ENCODE results near the gene ANXA3.

Gene ANXA3

DNA sequence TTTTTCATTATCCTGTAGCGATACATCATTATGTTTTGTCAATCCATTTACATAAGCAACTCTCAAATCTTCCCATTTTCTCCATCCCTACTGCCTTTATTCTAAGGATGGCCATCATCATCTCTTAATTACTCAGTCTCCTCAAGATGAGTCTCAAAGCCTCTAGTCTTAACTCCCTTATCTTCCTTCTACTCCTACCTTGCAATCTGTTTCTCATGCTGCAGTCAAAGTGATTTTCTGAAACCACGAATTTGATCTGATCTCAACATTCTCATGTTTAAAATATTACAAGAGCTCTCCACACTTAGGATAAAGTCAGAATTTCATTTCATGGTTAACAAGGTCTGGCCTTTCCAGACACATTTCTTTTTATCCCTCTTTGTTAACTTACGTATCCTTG, 51.8 kb downstream of the ANXA3 start:
- H3K36me3 ChIP-seq (ENCODE audit: control insufficient read depth, low read depth, low read length): peaks cover 4% of the 10 kb centered on the region
- no peaks in the 10 kb centered on the region for H3K27me3 ChIP-seq (ENCODE audit: control insufficient read depth, insufficient read depth, low read length)
- no peak overlapping the region for H3K27ac ChIP-seq (ENCODE audit: low read length)

DNA sequence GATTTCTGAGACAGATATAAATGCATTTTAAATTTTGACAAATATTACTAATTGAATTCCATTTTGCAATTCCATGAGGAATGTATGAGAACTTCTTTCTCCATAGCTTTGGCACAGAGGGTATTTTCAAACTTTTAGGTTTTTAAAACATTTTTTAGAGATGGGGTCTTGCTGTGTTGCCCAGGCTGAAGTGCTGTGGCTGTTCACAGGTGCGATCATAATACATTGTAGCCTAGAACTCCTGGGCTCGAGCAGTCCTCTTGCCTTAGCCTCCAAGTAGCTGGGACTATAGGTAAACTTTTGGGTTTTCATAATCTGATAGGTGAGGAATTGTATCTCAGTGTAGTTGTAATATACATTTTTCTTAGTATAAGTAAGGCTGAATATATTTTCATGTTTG, 53.4 kb downstream of the ANXA3 start:
- no peaks in the 10 kb centered on the region for H3K9me3 ChIP-seq (ENCODE audit: control insufficient read depth, low read depth, low read length)
- H3K4me1 ChIP-seq (ENCODE audit: control insufficient read depth, low read depth, low read length): no peaks in the 10 kb centered on the region
- no peaks in the 10 kb centered on the region for H3K27me3 ChIP-seq (ENCODE audit: control insufficient read depth, insufficient read depth, low read length)
- no peak overlapping the region for H3K4me3 ChIP-seq (ENCODE audit: low read length)
- H3K27ac ChIP-seq (ENCODE audit: low read length): no peak overlapping the region
- H3K9ac ChIP-seq (ENCODE audit: low read length): no peak overlapping the region
- H3K36me3 ChIP-seq (ENCODE audit: control insufficient read depth, low read depth, low read length): peaks cover 3% of the 10 kb centered on the region

More for the DNA sequence above, 51.8 kb downstream of the ANXA3 start:
- no peak overlapping the region for H3K9ac ChIP-seq (ENCODE audit: low read length)
- H3K4me1 ChIP-seq (ENCODE audit: control insufficient read depth, low read depth, low read length): no peaks in the 10 kb centered on the region
- no peaks in the 10 kb centered on the region for H3K9me3 ChIP-seq (ENCODE audit: control insufficient read depth, low read depth, low read length)
- H3K4me3 ChIP-seq (ENCODE audit: low read length): no peak overlapping the region

DNA sequence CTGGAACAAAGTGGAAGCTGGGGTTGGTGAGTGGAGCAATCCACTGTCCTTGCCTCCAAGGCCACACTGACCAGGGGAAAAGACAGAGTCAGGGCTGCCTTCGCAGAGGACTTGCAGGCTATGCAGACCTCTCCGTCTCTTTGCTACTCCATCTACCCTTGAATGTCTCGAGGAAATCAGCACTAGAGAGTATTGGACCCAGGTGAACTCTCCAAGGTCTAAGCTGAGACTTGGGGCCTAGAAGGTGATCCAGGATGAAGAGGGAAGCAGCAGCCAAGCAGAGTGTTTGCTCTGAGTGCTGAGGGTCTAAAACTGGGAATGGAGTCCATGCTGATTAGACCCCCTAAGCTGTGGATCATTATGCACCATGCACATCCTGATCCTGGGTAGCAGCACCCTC, 54.5 kb downstream of the ANXA3 start:
- no peaks in the 10 kb centered on the region for H3K4me1 ChIP-seq (ENCODE audit: control insufficient read depth, low read depth, low read length)
- no peak overlapping the region for H3K9ac ChIP-seq (ENCODE audit: low read length)
- H3K4me3 ChIP-seq (ENCODE audit: low read length): no peak overlapping the region
- no peak overlapping the region for H3K27ac ChIP-seq (ENCODE audit: low read length)
- no peaks in the 10 kb centered on the region for H3K36me3 ChIP-seq (ENCODE audit: control insufficient read depth, low read depth, low read length)
- no peaks in the 10 kb centered on the region for H3K27me3 ChIP-seq (ENCODE audit: control insufficient read depth, insufficient read depth, low read length)
- H3K9me3 ChIP-seq (ENCODE audit: control insufficient read depth, low read depth, low read length): no peaks in the 10 kb centered on the region

DNA sequence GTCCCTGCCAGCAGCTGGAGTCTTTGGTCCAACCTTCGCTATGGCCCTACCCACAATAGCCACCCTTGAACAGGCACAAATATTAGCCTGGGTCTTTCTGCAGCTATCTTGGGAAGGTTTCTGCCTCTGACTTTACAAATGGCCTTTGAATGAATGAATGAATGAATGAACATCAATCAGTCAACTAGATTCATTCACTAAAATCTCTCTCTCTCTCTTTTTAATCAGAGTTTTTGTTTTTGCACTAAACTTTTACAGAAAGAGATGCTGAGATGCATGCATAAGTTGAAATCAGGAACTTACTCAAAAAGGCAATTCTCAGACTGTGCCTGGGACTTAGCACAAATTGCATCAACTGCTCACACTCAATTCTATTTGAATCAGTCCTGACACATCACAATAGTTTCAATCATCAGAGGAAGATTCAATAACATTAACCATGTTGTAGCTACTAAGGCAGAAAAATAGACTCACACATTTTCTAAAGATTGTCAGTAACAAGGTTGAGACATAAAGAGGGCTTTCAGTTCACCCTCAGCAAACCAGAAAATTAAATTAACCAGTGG, 55.0 kb downstream of the ANXA3 start:
- no peaks in the 10 kb centered on the region for H3K36me3 ChIP-seq (ENCODE audit: control insufficient read depth, low read depth, low read length)
- H3K4me3 ChIP-seq (ENCODE audit: low read length): no peak overlapping the region
- H3K27me3 ChIP-seq (ENCODE audit: control insufficient read depth, insufficient read depth, low read length): no peaks in the 10 kb centered on the region
- no peaks in the 10 kb centered on the region for H3K9me3 ChIP-seq (ENCODE audit: control insufficient read depth, low read depth, low read length)
- no peak overlapping the region for H3K9ac ChIP-seq (ENCODE audit: low read length)
- H3K4me1 ChIP-seq (ENCODE audit: control insufficient read depth, low read depth, low read length): no peaks in the 10 kb centered on the region
- H3K27ac ChIP-seq (ENCODE audit: low read length): no peak overlapping the region

DNA sequence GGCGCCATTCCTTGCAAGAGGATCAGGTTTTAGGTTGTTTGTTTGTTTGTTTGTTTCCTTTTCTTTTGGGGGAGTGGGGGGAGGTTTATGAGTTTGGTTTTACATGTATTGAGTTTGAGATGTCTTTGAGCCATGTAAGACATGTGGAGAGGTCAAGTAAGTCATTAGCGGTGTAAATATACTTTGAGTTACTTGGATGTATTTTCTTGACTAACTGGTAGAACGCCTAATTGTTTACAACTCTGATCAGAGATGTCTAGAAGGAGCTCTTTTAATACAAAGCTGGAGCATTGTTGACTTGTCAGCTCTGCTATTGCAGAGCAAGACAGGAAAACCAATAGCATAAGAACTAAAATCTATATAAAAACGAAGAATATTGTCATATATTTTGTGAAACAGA, 57.1 kb downstream of the ANXA3 start:
- H3K36me3 ChIP-seq (ENCODE audit: control insufficient read depth, low read depth, low read length): no peaks in the 10 kb centered on the region
- H3K27me3 ChIP-seq (ENCODE audit: control insufficient read depth, insufficient read depth, low read length): no peaks in the 10 kb centered on the region
- no peak overlapping the region for H3K9ac ChIP-seq (ENCODE audit: low read length)
- H3K27ac ChIP-seq (ENCODE audit: low read length): no peak overlapping the region
- H3K4me1 ChIP-seq (ENCODE audit: control insufficient read depth, low read depth, low read length): no peaks in the 10 kb centered on the region
- no peaks in the 10 kb centered on the region for H3K9me3 ChIP-seq (ENCODE audit: control insufficient read depth, low read depth, low read length)
- no peak overlapping the region for H3K4me3 ChIP-seq (ENCODE audit: low read length)

DNA sequence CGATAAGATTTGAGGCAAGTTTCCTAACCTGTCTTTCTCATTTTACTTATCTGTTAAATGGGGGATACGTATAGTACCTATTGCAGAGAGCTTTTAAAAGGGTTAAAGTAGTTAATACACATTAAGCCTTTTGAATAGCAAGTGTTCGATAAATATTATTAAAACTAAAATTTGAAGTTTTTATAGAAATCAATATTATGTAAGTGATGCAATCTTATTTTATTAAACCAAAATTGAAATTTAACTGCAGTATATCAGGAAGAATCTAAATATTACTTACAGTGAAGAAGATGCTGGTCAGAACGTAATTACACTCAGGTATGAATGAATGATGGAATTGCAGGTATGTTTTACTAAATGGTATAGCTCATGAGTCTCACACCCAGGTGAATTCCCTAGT, 58.0 kb downstream of the ANXA3 start:
- Histone ChIP-seq H3K4me1 (ENCODE audit: control insufficient read depth, low read depth, low read length) (no peaks in the 10 kb centered on the region), H3K4me3 (ENCODE audit: low read length) (no peak overlapping the region), H3K27ac (ENCODE audit: low read length) (no peak overlapping the region), H3K36me3 (ENCODE audit: control insufficient read depth, low read depth, low read length) (no peaks in the 10 kb centered on the region), H3K9ac (ENCODE audit: low read length) (no peak overlapping the region), H3K9me3 (ENCODE audit: control insufficient read depth, low read depth, low read length) (no peaks in the 10 kb centered on the region), H3K27me3 (ENCODE audit: control insufficient read depth, insufficient read depth, low read length) (no peaks in the 10 kb centered on the region)

DNA sequence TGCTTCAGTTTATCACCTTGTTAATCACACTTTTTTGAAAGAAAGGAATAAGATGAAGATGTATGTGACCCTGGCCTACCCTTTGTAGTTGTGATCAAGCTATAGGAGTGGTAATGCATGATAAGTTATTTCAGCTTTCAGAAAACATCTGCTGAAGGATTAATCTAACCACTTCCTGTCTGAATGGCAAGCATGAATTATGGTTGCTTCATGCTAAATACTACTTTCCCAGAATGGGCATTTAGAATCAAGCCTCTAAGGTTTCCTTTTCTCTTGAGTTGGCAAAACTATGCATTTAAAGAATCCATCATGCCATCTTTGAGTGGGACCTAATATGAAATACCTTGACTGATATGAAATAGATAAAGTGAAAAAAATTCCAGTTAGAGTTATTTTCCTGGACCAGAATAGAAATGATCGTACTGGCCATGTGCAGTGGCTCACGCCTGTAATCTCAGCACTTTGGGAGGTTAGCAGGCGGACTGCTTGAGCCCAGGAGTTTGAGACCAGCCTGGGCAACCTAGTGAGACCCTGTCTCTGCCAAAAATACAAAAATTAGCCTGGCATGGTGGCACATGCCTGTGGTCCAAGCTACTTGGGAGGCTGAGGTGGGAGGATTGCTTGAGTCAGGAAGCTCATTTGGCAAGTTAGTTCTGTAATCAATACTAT, 59.1 kb downstream of the ANXA3 start:
- H3K27ac ChIP-seq (ENCODE audit: low read length): no peak overlapping the region
- no peak overlapping the region for H3K4me3 ChIP-seq (ENCODE audit: low read length)
- no peaks in the 10 kb centered on the region for H3K4me1 ChIP-seq (ENCODE audit: control insufficient read depth, low read depth, low read length)
- no peaks in the 10 kb centered on the region for H3K36me3 ChIP-seq (ENCODE audit: control insufficient read depth, low read depth, low read length)
- H3K9me3 ChIP-seq (ENCODE audit: control insufficient read depth, low read depth, low read length): no peaks in the 10 kb centered on the region
- no peak overlapping the region for H3K9ac ChIP-seq (ENCODE audit: low read length)
- no peaks in the 10 kb centered on the region for H3K27me3 ChIP-seq (ENCODE audit: control insufficient read depth, insufficient read depth, low read length)

DNA sequence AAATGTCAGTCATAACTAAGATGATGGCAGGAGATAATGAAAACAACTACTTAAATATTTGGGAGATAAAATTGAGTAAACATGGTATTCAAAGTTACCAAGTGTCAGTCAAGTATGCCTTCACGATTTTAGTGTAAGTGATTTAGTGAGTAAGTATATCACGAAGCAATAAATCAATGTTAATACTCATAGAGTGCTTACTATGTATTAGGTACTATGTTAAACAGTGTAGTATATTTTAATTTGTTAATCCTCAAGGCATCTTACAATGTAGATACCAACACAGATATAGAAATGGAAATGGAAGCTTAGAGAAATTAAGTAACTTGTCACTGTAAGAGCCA, 59.6 kb downstream of the ANXA3 start:
- no peaks in the 10 kb centered on the region for H3K4me1 ChIP-seq (ENCODE audit: control insufficient read depth, low read depth, low read length)
- H3K27me3 ChIP-seq (ENCODE audit: control insufficient read depth, insufficient read depth, low read length): no peaks in the 10 kb centered on the region
- no peaks in the 10 kb centered on the region for H3K9me3 ChIP-seq (ENCODE audit: control insufficient read depth, low read depth, low read length)
- no peaks in the 10 kb centered on the region for H3K36me3 ChIP-seq (ENCODE audit: control insufficient read depth, low read depth, low read length)
- no peak overlapping the region for H3K9ac ChIP-seq (ENCODE audit: low read length)
- H3K27ac ChIP-seq (ENCODE audit: low read length): no peak overlapping the region
- no peak overlapping the region for H3K4me3 ChIP-seq (ENCODE audit: low read length)

DNA sequence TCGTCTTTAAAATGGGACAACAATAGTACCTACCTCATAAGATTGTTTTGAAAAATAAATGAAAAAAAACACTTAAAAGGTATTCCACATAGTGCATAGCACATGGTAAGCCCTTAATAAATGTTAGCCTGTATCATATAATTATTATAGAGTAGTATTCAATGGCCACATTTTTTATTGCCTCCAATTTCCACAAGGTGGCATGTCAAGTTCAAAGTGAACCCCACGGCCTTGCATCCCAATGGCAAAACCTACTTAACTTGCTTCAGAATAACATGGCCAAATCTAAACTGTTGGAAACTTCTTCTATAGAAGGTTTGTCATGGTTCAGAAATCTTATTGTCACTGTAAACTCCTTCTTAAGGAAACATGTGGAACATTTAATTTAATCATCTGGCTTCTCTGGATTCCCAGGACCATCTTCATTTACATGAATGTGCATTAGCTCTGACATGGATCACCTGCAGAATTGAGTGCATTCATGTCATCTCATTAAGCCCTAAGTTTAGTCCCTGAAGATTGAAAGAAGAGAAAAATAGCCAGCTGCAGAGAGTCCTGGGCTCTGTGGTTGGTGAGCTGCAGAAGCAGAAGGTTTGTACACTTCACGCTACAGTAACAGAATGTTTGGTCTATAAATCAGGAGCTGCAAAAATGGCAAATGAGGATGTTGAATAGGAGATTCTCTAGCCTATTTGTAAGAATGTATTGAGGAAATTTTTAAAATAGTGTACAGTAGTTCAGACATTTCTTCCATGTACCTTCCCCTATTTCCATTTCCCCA, 61.0 kb downstream of the ANXA3 start:
- Histone ChIP-seq H3K4me1 (ENCODE audit: control insufficient read depth, low read depth, low read length) (no peaks in the 10 kb centered on the region), H3K9me3 (ENCODE audit: control insufficient read depth, low read depth, low read length) (no peaks in the 10 kb centered on the region), H3K36me3 (ENCODE audit: control insufficient read depth, low read depth, low read length) (no peaks in the 10 kb centered on the region), H3K27me3 (ENCODE audit: control insufficient read depth, insufficient read depth, low read length) (no peaks in the 10 kb centered on the region), H3K4me3 (ENCODE audit: low read length) (no peak overlapping the region), H3K9ac (ENCODE audit: low read length) (no peak overlapping the region), H3K27ac (ENCODE audit: low read length) (no peak overlapping the region)

DNA sequence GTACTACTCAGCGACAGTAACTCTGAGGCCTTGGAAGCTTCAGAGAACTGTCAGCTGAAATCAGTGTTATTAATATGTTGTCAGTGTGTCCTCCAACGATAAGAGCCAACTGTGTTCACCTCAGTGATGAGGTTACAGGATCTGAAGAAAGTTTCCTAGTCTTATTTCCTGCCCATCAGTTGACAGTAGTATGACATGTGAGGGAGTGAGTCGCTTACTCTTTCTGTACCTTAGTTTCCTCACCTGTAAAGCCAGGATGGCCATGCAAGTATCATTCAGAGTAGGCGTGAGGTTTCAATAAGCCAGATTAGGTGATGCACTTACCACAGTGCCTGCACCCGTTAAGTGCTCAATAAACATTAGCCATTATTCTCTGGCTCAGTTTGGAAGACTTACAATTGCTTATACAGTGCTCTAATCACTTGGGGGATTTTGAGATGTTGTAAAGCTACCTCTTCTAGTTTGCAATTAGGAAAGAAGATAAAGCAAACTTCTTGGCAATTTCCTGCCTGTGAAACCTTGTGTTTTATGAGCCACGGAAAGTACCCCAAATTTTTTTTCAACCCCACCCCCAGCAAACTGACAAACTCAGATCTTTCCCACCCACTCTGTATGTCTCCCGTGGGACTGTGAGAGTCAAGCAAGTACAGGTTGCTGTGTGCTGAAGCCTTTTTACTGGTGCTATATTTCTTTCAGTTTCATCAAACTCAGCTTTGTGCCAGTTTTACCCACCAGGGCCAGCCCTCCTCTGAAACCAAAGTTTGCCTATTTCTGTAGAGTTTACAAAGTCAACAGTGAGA, 62.2 kb downstream of the ANXA3 start:
- Histone ChIP-seq H3K9me3 (ENCODE audit: control insufficient read depth, low read depth, low read length) (no peaks in the 10 kb centered on the region), H3K9ac (ENCODE audit: low read length) (no peak overlapping the region), H3K27ac (ENCODE audit: low read length) (no peak overlapping the region), H3K36me3 (ENCODE audit: control insufficient read depth, low read depth, low read length) (no peaks in the 10 kb centered on the region), H3K27me3 (ENCODE audit: control insufficient read depth, insufficient read depth, low read length) (no peaks in the 10 kb centered on the region), H3K4me3 (ENCODE audit: low read length) (no peak overlapping the region), H3K4me1 (ENCODE audit: control insufficient read depth, low read depth, low read length) (no peaks in the 10 kb centered on the region)

DNA sequence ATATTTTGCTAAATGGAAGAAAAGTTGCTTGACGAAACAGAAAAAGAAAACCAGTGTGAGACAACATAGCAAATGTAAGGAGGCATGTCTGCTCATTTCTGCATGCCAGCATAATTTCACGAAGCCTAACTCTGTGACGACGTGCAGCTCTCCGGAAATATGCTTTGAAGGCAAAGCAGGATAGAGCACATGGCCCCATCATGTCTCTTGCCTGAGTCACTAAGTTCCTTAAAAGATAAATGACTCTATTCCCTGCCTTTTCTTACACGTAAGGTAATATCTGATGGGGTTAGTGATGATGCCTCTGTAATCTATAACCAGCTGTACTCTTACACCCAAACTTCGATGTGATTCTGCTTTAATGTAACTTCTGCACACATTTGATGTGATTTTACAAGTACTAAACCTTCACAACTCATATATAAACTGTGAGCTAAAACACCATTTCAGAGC, 64.5 kb downstream of the ANXA3 start:
- Histone ChIP-seq H3K36me3 (ENCODE audit: control insufficient read depth, low read depth, low read length) (no peaks in the 10 kb centered on the region), H3K9me3 (ENCODE audit: control insufficient read depth, low read depth, low read length) (no peaks in the 10 kb centered on the region), H3K27me3 (ENCODE audit: control insufficient read depth, insufficient read depth, low read length) (no peaks in the 10 kb centered on the region), H3K27ac (ENCODE audit: low read length) (no peak overlapping the region), H3K4me1 (ENCODE audit: control insufficient read depth, low read depth, low read length) (no peaks in the 10 kb centered on the region), H3K4me3 (ENCODE audit: low read length) (no peak overlapping the region), H3K9ac (ENCODE audit: low read length) (no peak overlapping the region)
